Measurements from ENCODE around the gene FBXW12. TPM values are rescaled to one million over a fixed set of nuclear protein-coding genes. Genes with fewer than 3 reads are reported as not detected.

FBXW12 gene
- total RNA-seq, 1 donor from 2014 or later, result not detected

DNA sequence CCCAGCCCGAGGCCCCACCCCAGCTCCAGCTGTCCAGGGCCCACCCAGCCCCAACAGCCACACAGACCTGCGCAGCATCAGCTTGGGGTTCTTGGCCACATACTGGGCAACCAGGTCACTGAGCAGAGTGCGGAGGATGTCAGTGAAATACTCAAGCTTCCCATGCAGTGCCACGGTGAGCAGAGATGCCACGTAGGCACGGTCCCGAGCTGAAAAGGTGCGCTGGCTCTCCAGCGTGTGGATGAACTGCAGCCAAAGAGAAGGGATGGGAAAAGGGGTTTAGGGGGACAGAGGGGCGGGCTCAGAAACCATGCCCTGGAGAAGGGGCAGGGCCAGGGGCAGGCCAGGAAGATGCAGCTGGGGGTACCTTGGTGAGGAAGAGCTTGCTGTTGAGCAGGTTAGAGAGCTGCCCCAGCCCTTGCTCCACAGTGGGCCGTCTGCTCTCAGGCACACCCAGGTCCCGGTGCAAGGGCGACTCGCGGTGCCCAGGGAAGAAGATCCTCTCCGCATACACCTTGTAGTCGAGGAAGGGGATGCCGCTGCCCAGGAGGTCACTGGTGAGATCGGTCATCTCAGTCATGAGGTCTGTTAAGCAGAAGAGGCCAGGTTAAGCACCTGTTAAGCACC is 40.5 kb downstream of the FBXW12 start:
- Mint-ChIP-seq H3K9me3 (no peaks in the 10 kb centered on the region), H3K4me1 (no peaks in the 10 kb centered on the region), H3K4me3 (no peak overlapping the region), H3K27me3 (no peaks in the 10 kb centered on the region), H3K27ac (no peak overlapping the region), H3K36me3 (ENCODE audit: low read depth) (no peaks in the 10 kb centered on the region)
- TF ChIP-seq, protein P1, sequence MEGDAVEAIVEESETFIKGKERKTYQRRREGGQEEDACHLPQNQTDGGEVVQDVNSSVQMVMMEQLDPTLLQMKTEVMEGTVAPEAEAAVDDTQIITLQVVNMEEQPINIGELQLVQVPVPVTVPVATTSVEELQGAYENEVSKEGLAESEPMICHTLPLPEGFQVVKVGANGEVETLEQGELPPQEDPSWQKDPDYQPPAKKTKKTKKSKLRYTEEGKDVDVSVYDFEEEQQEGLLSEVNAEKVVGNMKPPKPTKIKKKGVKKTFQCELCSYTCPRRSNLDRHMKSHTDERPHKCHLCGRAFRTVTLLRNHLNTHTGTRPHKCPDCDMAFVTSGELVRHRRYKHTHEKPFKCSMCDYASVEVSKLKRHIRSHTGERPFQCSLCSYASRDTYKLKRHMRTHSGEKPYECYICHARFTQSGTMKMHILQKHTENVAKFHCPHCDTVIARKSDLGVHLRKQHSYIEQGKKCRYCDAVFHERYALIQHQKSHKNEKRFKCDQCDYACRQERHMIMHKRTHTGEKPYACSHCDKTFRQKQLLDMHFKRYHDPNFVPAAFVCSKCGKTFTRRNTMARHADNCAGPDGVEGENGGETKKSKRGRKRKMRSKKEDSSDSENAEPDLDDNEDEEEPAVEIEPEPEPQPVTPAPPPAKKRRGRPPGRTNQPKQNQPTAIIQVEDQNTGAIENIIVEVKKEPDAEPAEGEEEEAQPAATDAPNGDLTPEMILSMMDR (IDR thresholded peaks at IDR 0.05), result no peak
- POLR2A ChIA-PET, result interaction anchor here (0.6 kb wide), 1 partner anchor 46 kb away, joined by 8 read pairs; no protein-coding TSS in a partner anchor
- CTCF ChIA-PET, result interaction anchor here (1.8 kb wide), 1 partner anchor 12 kb away, joined by 10 read pairs; no protein-coding TSS in a partner anchor
- intact Hi-C loops (cut with micrococcal nuclease), result no loop called here
- no peak for DNase-seq
- no peak for ATAC-seq (ENCODE audit: low read depth)

DNA sequence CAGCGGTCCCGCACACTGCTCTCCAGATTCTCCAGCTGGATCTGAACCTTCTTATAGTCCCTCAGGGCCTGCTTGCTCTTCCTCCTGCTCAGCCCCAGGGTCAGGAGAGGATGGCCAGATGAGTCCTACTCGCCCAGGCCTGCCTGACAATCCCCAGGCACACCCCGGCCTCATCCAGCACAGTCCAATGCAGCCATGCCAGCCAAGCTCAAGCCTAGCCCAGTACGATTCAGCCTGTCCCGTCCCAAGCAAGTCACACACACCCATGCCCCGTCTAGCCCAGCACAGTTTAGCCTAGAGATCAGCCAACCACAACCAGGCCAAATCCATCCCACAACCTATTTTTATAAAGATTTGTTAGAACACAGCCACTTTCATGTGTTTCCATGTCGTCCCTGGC is 41.1 kb downstream of the FBXW12 start:
- POLR2A ChIA-PET, result no interaction called here
- Mint-ChIP-seq H3K4me1 (no peaks in the 10 kb centered on the region), H3K27ac (no peak overlapping the region), H3K27me3 (no peaks in the 10 kb centered on the region), H3K36me3 (ENCODE audit: low read depth) (no peaks in the 10 kb centered on the region), H3K9me3 (no peaks in the 10 kb centered on the region), H3K4me3 (no peak overlapping the region)
- ATAC-seq (ENCODE audit: low read depth) (no peak), DNase-seq (no peak)
- TF ChIP-seq, protein P1 (IDR thresholded peaks at IDR 0.05), result no peak
- intact Hi-C loops (cut with micrococcal nuclease), result no loop called here
- CTCF ChIA-PET, result no interaction called here

DNA sequence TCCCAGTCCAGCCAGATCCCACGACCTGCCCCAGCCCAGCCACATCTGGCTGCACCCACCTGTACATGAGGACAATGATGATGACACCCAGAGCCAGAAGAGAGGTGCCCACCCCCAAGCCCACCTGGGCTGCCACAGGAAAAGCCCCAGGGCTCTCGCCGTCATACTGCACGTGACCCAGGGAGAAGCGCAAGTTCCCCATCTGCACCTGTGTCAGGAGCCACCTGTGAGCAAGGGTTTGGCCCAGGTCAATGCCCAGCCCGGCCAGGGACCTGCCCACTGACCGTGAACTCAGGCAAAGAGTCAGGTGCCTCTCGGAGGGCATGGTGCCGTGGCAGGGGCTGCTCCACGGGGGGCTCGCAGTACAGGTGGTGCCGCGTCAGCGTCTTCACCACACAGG is 41.6 kb downstream of the FBXW12 start:
- Mint-ChIP-seq H3K27ac (no peak overlapping the region), H3K9me3 (no peaks in the 10 kb centered on the region), H3K4me1 (no peaks in the 10 kb centered on the region), H3K27me3 (no peaks in the 10 kb centered on the region), H3K4me3 (no peak overlapping the region), H3K36me3 (ENCODE audit: low read depth) (no peaks in the 10 kb centered on the region)
- ATAC-seq (ENCODE audit: low read depth) (no peak), DNase-seq (no peak)
- TF ChIP-seq, protein P1 (IDR thresholded peaks at IDR 0.05), result no peak
- CTCF ChIA-PET, result no interaction called here
- intact Hi-C loops (cut with micrococcal nuclease), result no loop called here
- POLR2A ChIA-PET, result no interaction called here

DNA sequence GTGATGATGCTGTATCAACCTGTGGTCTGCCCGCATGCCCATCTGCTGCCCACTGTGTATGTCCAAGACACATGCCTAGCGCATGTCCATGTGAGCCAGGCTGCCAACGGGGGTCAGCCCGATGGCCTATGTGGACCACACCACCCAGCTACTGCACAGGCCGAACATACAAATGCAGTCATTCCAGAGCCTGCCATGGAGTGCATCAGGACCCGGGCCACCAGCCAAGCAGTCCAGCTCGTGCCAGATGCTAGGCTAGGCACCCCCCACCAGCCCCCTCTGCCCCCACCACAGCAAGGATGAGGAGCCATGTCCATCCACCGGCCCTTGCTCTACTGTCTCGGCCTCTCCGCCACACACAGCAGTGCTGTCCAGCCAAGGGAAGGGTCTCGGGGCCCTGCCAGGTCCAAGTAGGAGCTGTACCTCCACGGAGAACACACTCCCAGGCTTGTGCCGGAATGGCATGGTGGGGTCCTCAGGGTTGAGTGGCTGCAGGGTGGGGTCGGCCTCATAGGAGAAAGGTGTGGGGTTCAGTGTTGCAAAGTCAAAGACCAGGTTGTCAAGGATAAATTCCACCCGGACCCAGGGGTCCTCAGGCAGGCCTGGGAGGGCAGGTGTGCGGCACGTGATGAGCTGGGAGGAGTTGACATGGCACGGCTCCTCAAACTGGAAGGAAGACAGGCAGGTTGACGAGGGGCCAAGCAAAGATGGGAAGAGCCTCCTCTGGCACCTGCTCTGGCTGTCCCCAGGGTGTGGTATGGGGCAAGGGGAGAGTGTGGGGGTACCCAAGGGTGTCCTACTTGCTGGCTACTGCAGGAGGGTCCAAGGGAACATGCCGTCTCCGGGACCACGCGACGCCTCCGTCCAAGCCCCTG is 42.6 kb downstream of the FBXW12 start:
- intact Hi-C loops (cut with micrococcal nuclease), result no loop called here
- no peak overlapping the region for H3K27ac Mint-ChIP-seq
- DNase-seq (no peak), ATAC-seq (ENCODE audit: low read depth) (no peak)
- ChIA-PET CTCF (interaction anchor here (0.7 to 3.1 kb wide), 2 partner anchors 14 to 21 kb away, joined by 3 to 8 read pairs; no protein-coding TSS in a partner anchor), POLR2A (no interaction called here)
- TF ChIP-seq, protein P1 (IDR thresholded peaks at IDR 0.05), result no peak
- H3K27me3 Mint-ChIP-seq, result no peaks in the 10 kb centered on the region
- H3K36me3 Mint-ChIP-seq (ENCODE audit: low read depth), result no peaks in the 10 kb centered on the region
- H3K4me1 Mint-ChIP-seq, result no peaks in the 10 kb centered on the region
- H3K9me3 Mint-ChIP-seq, result no peaks in the 10 kb centered on the region
- H3K4me3 Mint-ChIP-seq, result no peak overlapping the region

DNA sequence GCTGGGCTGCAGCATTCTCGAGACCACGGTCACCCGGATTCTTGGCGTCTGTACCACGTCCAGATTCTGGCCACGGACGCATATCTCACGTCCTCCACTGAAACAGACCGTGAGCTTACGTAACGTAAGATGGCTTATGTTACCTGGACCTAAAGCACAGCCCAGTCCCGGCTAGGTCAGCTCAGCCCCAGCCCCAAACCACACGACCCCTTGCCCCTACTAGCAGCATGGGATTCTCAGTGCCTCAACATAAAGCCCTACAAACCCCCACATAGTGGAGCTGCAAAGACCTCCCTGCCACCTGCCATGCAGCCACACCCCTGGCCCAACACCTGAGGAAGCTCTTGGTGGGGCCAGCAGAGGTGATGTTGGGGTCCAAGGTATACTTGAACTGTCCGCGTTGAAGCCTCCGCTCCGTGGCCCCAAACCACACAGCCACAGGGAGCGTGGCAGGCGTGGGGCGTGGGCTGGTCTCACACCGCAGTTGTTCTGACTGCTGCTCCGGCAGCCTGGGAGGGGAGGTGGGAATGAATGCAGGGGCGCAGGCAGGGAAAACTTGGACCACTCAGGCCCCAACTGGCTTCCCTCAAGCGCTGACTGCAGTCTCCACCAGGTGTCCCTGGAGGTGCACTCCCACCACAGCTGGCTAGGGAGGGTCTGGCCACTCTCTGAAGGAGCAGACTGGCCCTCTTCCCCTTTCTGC is 43.4 kb downstream of the FBXW12 start:
- no peak overlapping the region for H3K4me3 Mint-ChIP-seq

More for the DNA sequence above, 43.4 kb downstream of the FBXW12 start:
- ChIA-PET CTCF (interaction anchor here (3.1 kb wide), 1 partner anchor 21 kb away, joined by 8 read pairs; no protein-coding TSS in a partner anchor), POLR2A (no interaction called here)
- H3K36me3 Mint-ChIP-seq (ENCODE audit: low read depth), result no peaks in the 10 kb centered on the region
- no peaks in the 10 kb centered on the region for H3K27me3 Mint-ChIP-seq
- intact Hi-C loops (cut with micrococcal nuclease), result no loop called here
- no peak for ATAC-seq (ENCODE audit: low read depth)
- H3K4me1 Mint-ChIP-seq, result no peaks in the 10 kb centered on the region
- H3K9me3 Mint-ChIP-seq, result no peaks in the 10 kb centered on the region
- no peak overlapping the region for H3K27ac Mint-ChIP-seq
- TF ChIP-seq, protein P1 (IDR thresholded peaks at IDR 0.05), result no peak
- DNase-seq, result no peak

Data from activated B cell treated with CpG ODN at 0.5 μM for 24 hours (primary cell).